Ovary (tissue), 9 donors: ENCODE measurements around the gene ARHGAP27. TPM values are rescaled to one million over a fixed set of nuclear protein-coding genes. Genes with fewer than 3 reads are reported as not detected.

Source experiments
- DNase-seq, 5 donors: peaks; one replicate each; pipeline ENCODE4 v3.0.0-alpha.2; 2019 to 2020
- H3K27ac ChIP-seq, 2 donors: fragments of 200-600 bp; one replicate each; pipeline versions ENCODE4 v1.5.1 to v1.8.0; 2019 to 2022
- H3K27me3 ChIP-seq: fragments of 200-600 bp; one replicate; pipeline ENCODE4 v1.8.0; 2022
- H3K36me3 ChIP-seq: fragments of 200-600 bp; sonication (generic); one replicate; pipeline ENCODE4 v1.5.1; 2019
- H3K4me1 ChIP-seq: one replicate; pipeline ENCODE4 v1.8.1; 2013; ENCODE audit warnings: mild to moderate bottlenecking, moderate library complexity; ENCODE audit not compliant: insufficient read depth
- H3K4me3 ChIP-seq: fragments of 200-600 bp; sonication (generic); one replicate; pipeline ENCODE4 v1.5.1; 2017
- H3K9me3 ChIP-seq, 2 donors: fragments of 200-600 bp in 1 of 2; sonication (generic) in 1 of 2; one replicate each; pipeline versions ENCODE4 v1.5.1 to v1.8.1; 2013 to 2019; ENCODE audit warnings: mild to moderate bottlenecking in 1 of 2, moderate library complexity in 1 of 2
- EP300 ChIP-seq: sonication (generic); formaldehyde crosslinking; IDR thresholded peaks from one replicate; pipeline ENCODE4 v1.6.1; 2017; ENCODE audit warnings: antibody characterized with exemption
- POLR2A ChIP-seq: fragments of 450-650 bp; IDR thresholded peaks from one replicate; pipeline ENCODE4 v1.6.1; 2017; ENCODE audit warnings: antibody characterized with exemption, mild to moderate bottlenecking, moderate library complexity
- WGBS, 3 donors: extraction: QIAGEN DNeasy Blood & Tissue Kit in 1 of 3; methylation state at CpG; one replicate each; pipeline versions ENCODE4 v1.1.5 to v1.1.7; 2013 to 2017; 5-methylcytosine and 5-hydroxymethylcytosine counted together
- intact Hi-C, 4 donors: fragments of 100-400 bp; cut with DNase I; formaldehyde crosslinking; loops; one replicate each; pipeline versions ENCODE4 v1.11.0 to v1.15.1; 2022 to 2023
- polyA plus RNA-seq, 2 donors: library from polyadenylated mRNA; stranded (reverse); fragments of 200-250 nt in 1 of 2; fragments of 350-450 nt in 1 of 2; fragmentation: Illumina TruSeq in 1 of 2; extraction: RNeasy Lipid Tissue Mini Kit (QIAGEN cat#74804) in 1 of 2; gene quantifications; one replicate each; pipeline ENCODE4 v1.2.3, GENCODE V29; 2013 to 2014
- total RNA-seq, 7 donors: library from RNA; depleted of rRNA in 2 of 7; stranded (reverse); fragments of >200 nt in 2 of 7; fragmentation: NEBNext Ultra II Directional in 3 of 7; extraction: Animal tissue kit (Norgen Biotek cat#: 25700) in 3 of 7; gene quantifications; one replicate each; pipeline versions ENCODE4 v1.1.0 to v1.2.4, GENCODE V29; 2016 to 2023
- TF ChIP-seq, protein P1 (sequence below), 3 donors: fragments of 450-650 bp in 2 of 3; fragments of 200-600 bp in 1 of 3; IDR thresholded peaks; one replicate each; pipeline versions ENCODE4 v1.5.1 to v1.8.0; 2016 to 2022; ENCODE audit warnings: antibody characterized with exemption in 3 of 3, mild to moderate bottlenecking in 1 of 3
- donor health status: DM: no; HTN: no; CAD: no; lungs with moderate emphysema.
- donor health status: DM: no; HTN: no; CAD: no.
- donor health status: Bipolar disorder and iron deficiency.
- donor health status: DM: yes; HTN: yes; CAD: no.
- donor health status: DM: no; HTN: no; CAD: no.
- donor health status: DM: yes; HTN: yes; CAD: no.

Gene ARHGAP27
- total and polyA plus RNA-seq, 9 donors: 3.7 to 41.7 (median 8.7) TPM

GRCh38 chr17:45414990-45415881, 17.4 kb downstream of the ARHGAP27 start:
- no peak for DNase-seq
- intact Hi-C loops: no loop called here
- WGBS, 3 donors: 82 to 88% (median 86%) methylated on average over 10 of the region's 10 CpGs

DNA sequence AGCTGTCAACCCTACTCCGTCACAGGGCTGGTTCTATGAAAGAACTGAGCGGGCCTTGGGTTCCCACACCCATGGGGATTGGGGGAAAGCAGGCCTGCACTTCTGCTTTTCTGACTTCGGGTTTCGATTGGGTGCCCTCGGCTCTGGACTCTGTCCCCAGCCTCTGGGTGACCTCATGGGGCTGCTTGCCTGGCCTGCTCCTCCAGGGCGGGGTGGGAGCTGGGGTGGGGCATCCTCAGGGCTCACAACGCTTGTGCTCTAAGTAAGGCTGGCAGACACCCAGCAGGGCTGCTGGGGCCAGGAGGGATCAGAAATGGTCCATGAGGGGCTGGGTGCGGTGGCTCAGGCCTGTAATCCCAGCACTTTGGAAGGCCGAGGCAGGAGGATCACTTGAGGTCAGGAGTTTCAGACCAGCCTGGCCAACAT, 19.2 kb downstream of the ARHGAP27 start:
- Histone ChIP-seq H3K27ac (no peak overlapping the region), H3K4me3 (no peak overlapping the region), H3K4me1 (no peaks in the 10 kb centered on the region), H3K9me3 (no peaks in the 10 kb centered on the region), H3K36me3 (no peaks in the 10 kb centered on the region), H3K27me3 (no peaks in the 10 kb centered on the region)
- WGBS, 3 donors: 86 to 98% (median 95%) methylated on average over 9 of the region's 9 CpGs
- intact Hi-C loops: no loop called here
- no peak for DNase-seq
- TF ChIP-seq, protein P1, sequence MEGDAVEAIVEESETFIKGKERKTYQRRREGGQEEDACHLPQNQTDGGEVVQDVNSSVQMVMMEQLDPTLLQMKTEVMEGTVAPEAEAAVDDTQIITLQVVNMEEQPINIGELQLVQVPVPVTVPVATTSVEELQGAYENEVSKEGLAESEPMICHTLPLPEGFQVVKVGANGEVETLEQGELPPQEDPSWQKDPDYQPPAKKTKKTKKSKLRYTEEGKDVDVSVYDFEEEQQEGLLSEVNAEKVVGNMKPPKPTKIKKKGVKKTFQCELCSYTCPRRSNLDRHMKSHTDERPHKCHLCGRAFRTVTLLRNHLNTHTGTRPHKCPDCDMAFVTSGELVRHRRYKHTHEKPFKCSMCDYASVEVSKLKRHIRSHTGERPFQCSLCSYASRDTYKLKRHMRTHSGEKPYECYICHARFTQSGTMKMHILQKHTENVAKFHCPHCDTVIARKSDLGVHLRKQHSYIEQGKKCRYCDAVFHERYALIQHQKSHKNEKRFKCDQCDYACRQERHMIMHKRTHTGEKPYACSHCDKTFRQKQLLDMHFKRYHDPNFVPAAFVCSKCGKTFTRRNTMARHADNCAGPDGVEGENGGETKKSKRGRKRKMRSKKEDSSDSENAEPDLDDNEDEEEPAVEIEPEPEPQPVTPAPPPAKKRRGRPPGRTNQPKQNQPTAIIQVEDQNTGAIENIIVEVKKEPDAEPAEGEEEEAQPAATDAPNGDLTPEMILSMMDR (IDR thresholded peaks at IDR 0.05): no peak
- TF ChIP-seq POLR2A: no peak
- no peak for TF ChIP-seq EP300

More at GRCh38 chr17:45414990-45415881, 17.4 kb downstream of the ARHGAP27 start:
- H3K4me3 ChIP-seq: no peak overlapping the region
- H3K27ac ChIP-seq: no peak overlapping the region
- H3K4me1 ChIP-seq: no peaks in the 10 kb centered on the region
- H3K9me3 ChIP-seq: no peaks in the 10 kb centered on the region
- TF ChIP-seq, protein P1 (IDR thresholded peaks at IDR 0.05): no peak
- TF ChIP-seq POLR2A (no peak), EP300 (no peak)
- H3K27me3 ChIP-seq: no peaks in the 10 kb centered on the region
- no peaks in the 10 kb centered on the region for H3K36me3 ChIP-seq

- Histone ChIP-seq H3K27me3 (no peaks in the 10 kb centered on the region), H3K27ac (no peak overlapping the region), H3K4me1 (no peaks in the 10 kb centered on the region), H3K36me3 (no peaks in the 10 kb centered on the region), H3K4me3 (no peak overlapping the region), H3K9me3 (no peaks in the 10 kb centered on the region)
- 81 to 88% (median 87%) methylated on average over 5 of the region's 5 CpGs for WGBS, 3 donors
- intact Hi-C loops: no loop called here
- DNase-seq: no peak
- TF ChIP-seq, protein P1 (IDR thresholded peaks at IDR 0.05): no peak
- TF ChIP-seq EP300: no peak
- no peak for TF ChIP-seq POLR2A
These were observed 21.1 kb downstream of the ARHGAP27 start for GRCh38 chr17:45411348-45412105.

- no peaks in the 10 kb centered on the region for H3K9me3 ChIP-seq
- no peaks in the 10 kb centered on the region for H3K36me3 ChIP-seq
- H3K4me1 ChIP-seq: peaks cover 4% of the 10 kb centered on the region
- H3K4me3 ChIP-seq: peak overlapping the region; percentile 3
- TF ChIP-seq EP300 (no peak), POLR2A (no peak)
- TF ChIP-seq, protein P1 (IDR thresholded peaks at IDR 0.05): no peak
- no peak for DNase-seq
- WGBS, 3 donors: 78 to 83% (median 80%) methylated on average over 24 of the region's 24 CpGs
- H3K27me3 ChIP-seq: no peaks in the 10 kb centered on the region
- no peak overlapping the region for H3K27ac ChIP-seq
- intact Hi-C loops: no loop called here
These were observed 22.3 kb downstream of the ARHGAP27 start for GRCh38 chr17:45410144-45411091.
